GM12801 (cell line): ENCODE results near the gene MGST3.

Experiments used
- TF ChIP-seq, protein P1 (sequence below): IDR thresholded peaks from one replicate; pipeline ENCODE4 v1.5.1; 2011; ENCODE audit warnings: control low read depth; ENCODE audit not compliant: insufficient read length; ENCODE audit errors: extremely low read depth

Gene MGST3

DNA sequence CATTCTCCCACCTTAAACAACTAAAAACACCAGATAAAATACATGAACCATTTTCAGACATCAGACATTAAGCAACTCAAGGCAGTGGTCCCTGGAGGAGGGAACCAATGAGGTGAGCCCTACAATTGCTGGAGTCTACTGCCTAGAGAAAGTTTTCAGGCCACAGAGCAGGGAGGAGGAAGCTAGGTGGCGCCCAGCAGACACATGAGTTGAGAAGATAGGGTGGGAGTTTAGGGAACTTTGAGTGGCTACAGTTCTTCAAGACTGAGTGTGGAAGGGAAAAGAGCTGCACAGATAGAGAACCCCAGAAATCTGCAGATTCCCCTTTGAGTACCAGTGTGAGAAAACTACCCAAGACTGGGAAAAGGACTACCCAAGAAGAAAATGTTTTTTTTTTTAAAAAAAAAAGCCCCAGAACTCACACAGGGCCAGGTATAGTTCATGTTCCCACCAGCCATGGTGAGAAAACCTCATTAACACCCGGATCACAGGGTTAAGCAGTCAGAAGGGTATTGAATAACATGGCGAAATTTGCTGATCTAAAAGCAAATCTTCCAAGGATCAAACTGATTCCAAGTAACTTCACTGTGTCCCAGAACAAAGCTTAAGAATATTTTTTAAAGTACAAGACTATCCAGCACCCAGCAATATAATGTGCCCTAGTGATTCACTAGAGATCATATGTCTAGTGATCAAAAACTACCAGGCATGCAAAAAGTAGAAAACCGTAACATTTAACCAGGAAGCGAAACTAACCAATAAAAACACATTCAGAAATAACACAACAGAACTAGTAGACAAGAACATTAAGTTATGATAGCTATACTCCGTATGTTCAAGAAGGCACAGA lies 55.3 kb downstream of the MGST3 start:
- TF ChIP-seq, protein P1, sequence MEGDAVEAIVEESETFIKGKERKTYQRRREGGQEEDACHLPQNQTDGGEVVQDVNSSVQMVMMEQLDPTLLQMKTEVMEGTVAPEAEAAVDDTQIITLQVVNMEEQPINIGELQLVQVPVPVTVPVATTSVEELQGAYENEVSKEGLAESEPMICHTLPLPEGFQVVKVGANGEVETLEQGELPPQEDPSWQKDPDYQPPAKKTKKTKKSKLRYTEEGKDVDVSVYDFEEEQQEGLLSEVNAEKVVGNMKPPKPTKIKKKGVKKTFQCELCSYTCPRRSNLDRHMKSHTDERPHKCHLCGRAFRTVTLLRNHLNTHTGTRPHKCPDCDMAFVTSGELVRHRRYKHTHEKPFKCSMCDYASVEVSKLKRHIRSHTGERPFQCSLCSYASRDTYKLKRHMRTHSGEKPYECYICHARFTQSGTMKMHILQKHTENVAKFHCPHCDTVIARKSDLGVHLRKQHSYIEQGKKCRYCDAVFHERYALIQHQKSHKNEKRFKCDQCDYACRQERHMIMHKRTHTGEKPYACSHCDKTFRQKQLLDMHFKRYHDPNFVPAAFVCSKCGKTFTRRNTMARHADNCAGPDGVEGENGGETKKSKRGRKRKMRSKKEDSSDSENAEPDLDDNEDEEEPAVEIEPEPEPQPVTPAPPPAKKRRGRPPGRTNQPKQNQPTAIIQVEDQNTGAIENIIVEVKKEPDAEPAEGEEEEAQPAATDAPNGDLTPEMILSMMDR: no peak

DNA sequence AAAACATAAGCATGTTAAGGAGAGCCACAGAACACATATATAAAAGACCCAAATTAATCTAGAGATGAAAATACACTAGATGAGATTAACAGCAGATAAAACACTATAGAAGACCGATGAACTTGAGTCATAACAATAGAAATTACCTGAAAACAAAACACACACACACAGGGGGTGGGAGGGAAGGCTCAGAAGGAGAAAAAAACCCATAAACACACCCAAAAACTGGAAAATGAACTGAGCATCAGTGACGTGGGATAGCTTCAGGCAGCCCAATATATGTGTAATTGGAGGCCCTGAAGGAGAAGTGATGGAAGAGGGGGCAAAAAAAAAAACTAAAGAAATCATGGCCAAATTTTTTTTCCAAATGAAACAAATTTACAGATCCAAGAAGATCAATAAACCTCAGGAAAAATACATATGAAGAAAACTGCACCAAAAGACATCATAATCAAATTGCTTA lies 56.0 kb downstream of the MGST3 start:
- TF ChIP-seq, protein P1: no peak

DNA sequence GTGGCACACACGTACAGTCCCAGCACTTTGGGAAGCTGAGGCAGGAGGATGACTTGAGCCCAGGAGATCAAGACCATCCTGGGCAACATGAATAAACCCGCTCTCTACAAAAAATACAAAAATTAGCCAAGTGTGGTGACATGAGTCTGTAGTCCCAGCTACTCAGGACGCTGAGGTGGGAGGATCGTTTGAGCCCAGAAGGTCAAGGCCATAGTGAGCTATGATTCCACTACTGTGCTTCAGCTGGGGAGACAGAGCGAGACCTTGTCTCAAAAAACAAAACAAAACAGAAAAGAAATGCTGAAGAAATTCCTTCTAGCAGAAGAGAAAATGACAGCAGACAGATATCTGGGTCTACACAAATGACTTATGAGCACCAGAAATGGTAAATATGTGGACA lies 57.0 kb downstream of the MGST3 start:
- TF ChIP-seq, protein P1: no peak

DNA sequence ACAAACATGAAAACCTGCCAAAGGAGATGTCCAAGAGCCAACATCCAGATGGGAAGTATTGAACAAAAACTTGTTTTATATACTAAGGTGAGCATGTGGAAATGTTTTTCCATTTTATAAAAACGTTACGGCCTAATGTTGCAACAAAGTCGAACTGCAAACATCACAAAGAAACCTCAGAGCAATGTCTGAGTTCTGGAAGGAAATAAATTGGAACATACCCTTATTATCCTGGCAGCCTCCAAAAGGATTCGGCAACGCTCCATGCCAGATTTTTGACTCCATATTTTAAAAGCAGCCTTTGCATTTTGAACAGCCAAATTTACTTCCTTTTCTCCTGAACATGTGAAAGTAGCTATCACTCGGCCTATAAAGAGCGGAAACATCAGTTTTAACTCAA lies 64.0 kb downstream of the MGST3 start:
- TF ChIP-seq, protein P1: no peak

DNA sequence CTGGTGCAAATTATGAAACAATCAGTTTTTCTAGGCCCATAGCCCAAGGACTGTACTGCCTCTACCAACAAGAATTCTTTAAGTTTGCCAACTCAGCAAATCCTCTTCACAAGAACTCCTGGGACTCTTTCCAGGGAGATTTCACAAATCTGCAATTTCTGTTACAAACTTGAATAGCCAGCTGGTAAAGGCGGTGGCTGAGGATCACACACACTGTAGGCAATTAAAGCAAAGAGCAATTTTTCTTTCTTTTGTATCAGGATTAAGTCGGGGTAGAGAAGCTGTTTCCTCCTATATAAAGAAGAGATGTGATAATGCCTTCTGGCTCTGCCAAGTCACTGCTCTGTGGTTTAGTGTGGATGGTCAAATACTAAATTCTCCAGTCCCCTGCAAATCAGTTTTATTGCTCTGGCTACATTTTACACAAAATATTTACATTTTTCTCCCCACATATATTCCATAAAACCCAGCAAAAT lies 65.6 kb downstream of the MGST3 start:
- TF ChIP-seq, protein P1: no peak

DNA sequence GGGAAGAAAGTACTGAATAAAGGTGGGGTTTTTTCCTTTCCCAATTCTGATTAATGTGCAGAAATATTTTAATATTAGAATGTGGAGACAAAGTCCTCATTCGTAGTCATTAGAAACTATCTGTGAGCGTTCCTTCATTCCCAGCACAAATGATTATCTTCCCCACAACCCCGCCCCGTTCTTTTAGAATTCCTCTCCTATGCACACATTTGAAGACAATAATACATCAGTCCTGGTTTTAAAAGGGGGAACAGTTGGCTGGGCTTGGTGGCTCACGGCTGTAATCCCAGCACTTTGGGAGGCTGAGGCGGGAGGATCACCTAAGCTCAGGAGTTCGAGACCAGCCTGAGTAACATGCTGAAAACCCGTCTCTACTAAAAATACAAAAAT lies 66.5 kb downstream of the MGST3 start:
- TF ChIP-seq, protein P1: no peak

DNA sequence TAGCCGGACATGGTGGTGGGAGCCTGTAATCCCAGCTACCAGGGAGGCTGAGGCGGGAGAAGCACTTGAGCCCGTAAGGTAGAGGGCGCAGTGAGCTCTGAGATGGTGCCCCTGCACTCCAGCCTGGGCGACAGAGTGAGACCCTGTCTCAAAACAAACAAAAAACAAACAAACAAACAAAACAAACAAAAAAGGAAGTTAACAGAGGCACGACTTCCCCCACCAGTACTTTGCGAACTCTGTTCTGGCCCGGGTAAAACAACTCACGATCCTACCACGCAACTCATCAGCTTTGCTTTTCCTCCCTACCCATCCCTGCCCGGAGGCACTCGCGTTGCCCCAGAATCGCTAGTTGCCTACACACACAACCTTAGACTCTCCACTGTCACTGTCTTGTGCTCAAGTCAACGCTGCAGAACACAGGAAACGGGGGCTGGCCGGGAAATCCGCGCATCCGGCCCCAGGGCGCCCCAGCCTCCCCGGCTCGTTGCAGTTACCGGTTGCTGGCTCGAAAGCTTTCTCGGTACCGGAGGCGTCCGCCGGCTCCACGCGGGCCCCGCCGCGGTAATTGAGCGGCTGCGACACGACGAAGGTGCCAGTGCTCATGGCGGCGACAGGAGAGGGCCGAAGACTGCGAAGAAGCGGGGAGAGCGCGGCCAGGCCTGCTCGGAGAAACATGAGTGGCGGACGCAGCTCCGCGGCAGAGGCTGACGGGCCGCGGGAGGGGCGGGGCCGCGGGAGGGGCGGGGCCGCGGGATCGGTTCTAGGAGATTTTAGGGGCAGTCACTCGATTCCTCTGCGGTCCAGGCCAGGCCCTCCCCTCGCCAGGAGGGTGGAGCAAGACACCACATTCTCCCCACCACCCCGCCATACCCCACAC lies 67.1 kb downstream of the MGST3 start, which contains the start of gene ALDH9A1:
Gene ALDH9A1, minus strand, starts transcription at position 682 of the 880 bp plus-strand sequence. Its CDS starts 4 bp downstream, at position 678.
- TF ChIP-seq, protein P1: no peak
